K562 (cell line): ENCODE measurements around the gene WDR54. TPM values are rescaled to one million over a fixed set of nuclear protein-coding genes. Genes with fewer than 3 reads are reported as not detected.

Source experiments
- ARID3A ChIP-seq: IDR thresholded peaks from 2 replicates; pipeline ENCODE4 v1.6.1; 2012; ENCODE audit warnings: low read depth, low read length, improper control_type of control experiment, borderline replicate concordance
- BCLAF1 ChIP-seq, 2 experiments: fragments of 450-650 bp in 1 of 2; IDR thresholded peaks; 2 replicates each; pipeline ENCODE4 v1.6.1; 2011 to 2017; ENCODE audit warnings: low read depth in 2 of 2, antibody characterized with exemption in 1 of 2, borderline replicate concordance in 1 of 2, low read length in 1 of 2, mild to moderate bottlenecking in 1 of 2, mixed read lengths in 1 of 2; ENCODE audit not compliant: control insufficient read depth in 1 of 2
- CBX1 ChIP-seq: sonication (generic); IDR thresholded peaks from 2 replicates; pipeline ENCODE4 v1.6.1; 2016; ENCODE audit warnings: antibody characterized with exemption, low read depth, mild to moderate bottlenecking
- CREM ChIP-seq: IDR thresholded peaks from 2 replicates; pipeline ENCODE4 v1.6.1; 2014; ENCODE audit warnings: antibody characterized with exemption, low read depth
- DACH1 ChIP-seq: fragments of 450-650 bp; IDR thresholded peaks from 2 replicates; pipeline ENCODE4 v1.6.1; 2018; ENCODE audit not compliant: partially characterized antibody
- E2F6 ChIP-seq, 2 experiments: IDR thresholded peaks; 2 replicates each; pipeline ENCODE4 v1.6.1; 2011; ENCODE audit warnings: borderline replicate concordance in 1 of 2, control low read depth in 1 of 2, low read depth in 1 of 2, low read length in 1 of 2, mild to moderate bottlenecking in 1 of 2, mixed read lengths in 1 of 2, moderate library complexity in 1 of 2; ENCODE audit not compliant: insufficient read depth in 1 of 2, insufficient read length in 1 of 2, poor library complexity in 1 of 2, severe bottlenecking in 1 of 2; ENCODE audit errors: extremely low read depth in 1 of 2
- HDGF ChIP-seq: fragments of 450-650 bp; IDR thresholded peaks from 2 replicates; pipeline ENCODE4 v1.6.1; 2016
- HMGN3 ChIP-seq: IDR thresholded peaks from 2 replicates; pipeline ENCODE4 v1.6.1; 2011; ENCODE audit warnings: borderline replicate concordance, low read depth, mild to moderate bottlenecking, mixed read lengths, low read length; ENCODE audit not compliant: insufficient read length; ENCODE audit errors: extremely low read depth
- KAT8 ChIP-seq: fragments of 450-650 bp; IDR thresholded peaks from 2 replicates; pipeline ENCODE4 v1.6.1; 2016; ENCODE audit warnings: low read depth, mild to moderate bottlenecking
- SLC30A9 ChIP-seq: fragments of 250-450 bp; sonication (Bioruptor Pico); IDR thresholded peaks from 2 replicates; pipeline ENCODE4 v1.8.0; 2022; ENCODE audit warnings: mild to moderate bottlenecking, moderate library complexity
- TBP ChIP-seq: optimal IDR thresholded peaks from 2 replicates; pipeline ENCODE3; 2011; ENCODE audit warnings: low read depth, low read length, improper control_type of control experiment
- ZBTB43 ChIP-seq: sonication (generic); formaldehyde crosslinking; IDR thresholded peaks from 2 replicates; pipeline ENCODE4 v1.8.0; 2023; ENCODE audit warnings: mild to moderate bottlenecking, missing genetic modification reagents
- ZFX ChIP-seq: sonication (generic); formaldehyde crosslinking; IDR thresholded peaks from 2 replicates; pipeline ENCODE4 v1.8.0; 2022; ENCODE audit warnings: mild to moderate bottlenecking, missing genetic modification reagents, moderate library complexity
- ZNF174 ChIP-seq: fragments of 250-450 bp; sonication (Bioruptor Pico); IDR thresholded peaks from 2 replicates; pipeline ENCODE4 v1.4.0; 2020; ENCODE audit warnings: mild to moderate bottlenecking
- ZNF277 ChIP-seq: fragments of 250-450 bp; sonication (Bioruptor Pico); IDR thresholded peaks from 2 replicates; pipeline ENCODE4 v1.8.0; 2022; ENCODE audit warnings: inconsistent platforms, mild to moderate bottlenecking, moderate library complexity, borderline replicate concordance
- ZNF57 ChIP-seq: fragments of 450-650 bp; formaldehyde crosslinking; IDR thresholded peaks from 2 replicates; pipeline ENCODE4 v1.4.0; 2020; ENCODE audit warnings: mild to moderate bottlenecking, moderate library complexity
- ZNF707 ChIP-seq: fragments of 250-450 bp; sonication (Bioruptor Pico); conservative IDR thresholded peaks from 2 replicates; pipeline ENCODE4 v1.8.0; 2022; ENCODE audit warnings: inconsistent platforms, mild to moderate bottlenecking, moderate library complexity
- polyA plus RNA-seq, 8 experiments: library from polyadenylated mRNA; depleted of rRNA in 4 of 8; stranded (reverse) in 5 of 8; unstranded in 3 of 8; fragments of >200 nt; fragmentation: Nextera tagmentation in 2 of 8; fragmentation: Illumina TruSeq in 1 of 8; extraction: Ambion mirVana in 2 of 8; extraction: Trizol in 1 of 8; gene quantifications; 2 replicates each; pipeline versions ENCODE4 v1.2.1 to v1.2.3, GENCODE V29; 2011 to 2014; ENCODE audit warnings: inconsistent platforms in 1 of 8, missing spikeins in 1 of 8
- total RNA-seq, 7 experiments: library from RNA; depleted of rRNA in 6 of 7; stranded (reverse); fragments of >200 nt in 6 of 7; fragmentation: Illumina TruSeq in 2 of 7; extraction: Trizol in 2 of 7; gene quantifications; 2 replicates each; pipeline versions ENCODE4 v1.2.1 to v1.2.3, GENCODE V29; 2011 to 2021; ENCODE audit warnings: low replicate concordance in 1 of 7

Gene WDR54
- total and polyA plus RNA-seq, 9 of the 15 experiments (the other 6 are each of a cell fraction or from before 2014, with no cell fraction given), result 5.2 to 15.2 (median 7.4) TPM

GRCh38 chr2:74391580-74392448 lies 29.7 kb upstream of the WDR54 start (continued):
- TF ChIP-seq BCLAF1 (IDR thresholded peaks at IDR 0.05; ENCODE audit: borderline replicate concordance in 1 of 2, control insufficient read depth in 1 of 2, low read depth in 2 of 2, low read length in 1 of 2) (0 out of 4 replicates have a peak, but pooled peaks of 1 of the 2 experiments have one; percentile 63), HMGN3 (no peak), CREM (peak; percentile 64; the same call in 1 of the 2 replicates), E2F6 (IDR thresholded peaks at IDR 0.05; ENCODE audit: borderline replicate concordance in 1 of 2, extremely low read depth in 1 of 2, insufficient read depth in 1 of 2, insufficient read length in 1 of 2, low read depth in 1 of 2, low read length in 1 of 2, poor library complexity in 1 of 2, severe bottlenecking in 1 of 2) (no peak), ARID3A (peak; percentile 84), ZNF277 (no peak), ZNF174 (CRISPR knock-in tag) (no peak), CBX1 (no peak), ZNF57 (CRISPR knock-in tag) (no peak), KAT8 (no peak), ZFX (CRISPR knock-in tag) (0 out of 2 replicates have a peak, but pooled peaks have one; percentile 2), HDGF (peak; percentile 53; the same call in 1 of the 2 replicates), ZBTB43 (no peak), TBP (peak; percentile 89), ZNF707 (no peak), SLC30A9 (no peak), DACH1 (peak; percentile 92)
